ENCODE measurements around the gene UGT1A7.

The UGT1A7 gene

DNA sequence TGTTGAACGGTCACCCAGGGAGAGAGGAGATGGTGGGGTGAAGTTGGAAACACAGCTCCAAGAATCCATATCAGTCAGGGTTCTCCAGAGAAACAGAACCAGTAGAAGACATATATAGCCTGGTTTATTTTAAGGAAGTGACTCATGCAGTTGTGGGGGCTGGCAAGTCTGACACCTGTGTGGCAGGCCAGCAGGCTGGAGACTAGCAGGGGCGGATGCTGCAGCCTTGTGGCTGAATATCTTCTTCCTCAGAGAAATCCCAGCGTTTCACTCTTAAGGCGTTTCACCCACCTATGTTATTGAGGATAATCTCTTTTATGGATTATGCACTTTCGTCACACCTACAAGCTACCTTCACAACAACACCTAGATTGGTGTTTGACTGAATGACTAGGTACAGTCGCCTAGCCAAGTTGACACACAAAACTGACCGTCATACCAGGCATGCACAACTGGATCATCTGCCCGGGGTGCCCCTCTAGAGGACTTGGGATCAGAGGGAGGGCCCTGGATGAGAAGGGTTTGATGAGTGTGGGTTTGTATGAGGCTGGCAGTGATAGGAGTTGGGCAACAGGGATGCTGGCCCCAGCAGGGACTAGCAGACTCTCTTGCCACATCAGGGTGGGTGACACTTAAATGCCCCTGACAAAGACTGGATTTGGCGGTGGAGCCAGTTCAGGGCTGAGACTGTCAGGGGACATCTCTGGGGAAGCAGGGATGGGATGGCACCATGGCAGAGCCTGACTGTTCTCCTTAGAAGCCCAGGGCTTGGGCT is 119.8 kb downstream of the UGT1A7 start:
- DNase-seq: peak; percentile 44

DNA sequence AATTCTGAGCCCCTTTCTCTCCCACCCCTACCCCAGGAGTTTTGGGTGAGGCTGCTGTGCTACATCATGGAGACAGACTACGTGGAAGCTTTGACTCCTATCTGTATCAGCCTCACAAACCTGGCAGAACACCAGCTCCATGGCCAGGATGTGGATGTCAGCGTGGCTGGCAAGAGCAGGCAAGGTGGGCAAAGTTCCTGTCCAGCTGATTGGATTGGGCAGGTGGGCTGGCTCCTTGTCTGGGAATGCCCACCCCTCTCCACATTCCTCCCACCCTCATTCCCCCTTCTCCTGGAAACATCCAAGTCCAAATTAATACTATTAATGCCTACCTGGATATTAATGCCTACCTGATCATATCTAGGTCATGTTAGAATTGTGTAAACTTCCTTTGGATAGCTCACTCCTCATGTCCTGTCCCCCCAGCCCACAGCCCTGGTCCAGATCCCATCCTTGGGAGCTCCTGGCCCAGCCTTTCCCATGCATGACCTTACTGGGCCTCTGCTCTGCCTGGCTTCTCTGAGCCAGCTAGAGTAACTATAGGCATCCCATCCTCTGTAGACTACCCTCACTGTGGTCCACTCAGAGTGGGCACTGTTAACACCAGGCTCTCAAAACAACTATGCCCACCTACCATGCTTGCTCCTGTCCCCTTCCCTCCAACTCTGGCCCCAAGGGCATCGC is 120.6 kb downstream of the UGT1A7 start:
- DNase-seq: peak; percentile 38

DNA sequence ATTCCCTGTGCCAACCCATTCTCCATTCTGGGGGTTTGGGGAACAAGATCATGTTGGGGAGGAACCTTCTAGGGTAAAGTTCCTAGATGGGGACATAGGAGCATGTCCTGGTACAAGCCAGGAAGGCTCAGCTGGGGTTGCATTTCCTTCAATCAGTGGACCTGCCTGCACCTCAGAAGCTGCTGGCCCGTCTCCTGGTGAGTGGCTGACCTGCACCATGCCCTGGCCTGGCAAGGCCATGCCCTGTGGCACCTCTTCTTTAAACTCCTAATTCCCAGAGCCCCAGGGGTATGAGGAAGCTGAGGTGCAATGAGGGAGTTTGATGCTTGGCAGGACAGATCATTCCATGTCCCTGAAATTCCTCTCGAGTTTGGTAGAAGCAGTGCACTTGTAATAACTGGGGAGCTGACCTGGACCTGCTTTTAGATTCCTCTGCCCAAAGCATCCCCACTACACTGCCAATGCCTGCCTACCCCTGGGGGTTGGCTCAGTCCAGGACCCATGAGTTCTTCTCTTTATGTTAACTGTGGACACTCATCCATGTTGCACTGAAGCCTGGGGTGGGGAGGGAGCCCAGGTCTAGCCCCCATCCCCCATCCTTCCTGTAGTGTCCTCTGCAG is 121.7 kb downstream of the UGT1A7 start:
- DNase-seq: no peak

DNA sequence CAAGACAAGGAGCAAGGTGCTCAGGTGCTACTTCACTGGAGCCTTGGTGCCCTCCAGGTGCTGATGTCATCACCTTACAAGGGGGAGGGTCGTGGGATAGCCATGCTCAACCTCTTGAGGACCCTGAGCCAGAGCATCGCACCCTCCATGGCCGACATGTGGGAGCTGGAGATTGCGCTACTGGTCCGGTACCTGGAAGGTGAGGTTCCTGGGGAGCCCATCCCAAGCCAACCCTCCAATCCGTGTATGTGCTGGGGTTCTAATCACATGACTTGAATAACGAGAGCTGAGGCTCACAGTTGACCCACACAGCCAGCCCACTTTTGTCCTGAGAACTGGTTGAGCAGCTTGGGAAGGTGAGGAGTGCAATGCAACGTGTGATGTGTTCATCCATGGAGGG is 122.3 kb downstream of the UGT1A7 start:
- DNase-seq: no peak

DNA sequence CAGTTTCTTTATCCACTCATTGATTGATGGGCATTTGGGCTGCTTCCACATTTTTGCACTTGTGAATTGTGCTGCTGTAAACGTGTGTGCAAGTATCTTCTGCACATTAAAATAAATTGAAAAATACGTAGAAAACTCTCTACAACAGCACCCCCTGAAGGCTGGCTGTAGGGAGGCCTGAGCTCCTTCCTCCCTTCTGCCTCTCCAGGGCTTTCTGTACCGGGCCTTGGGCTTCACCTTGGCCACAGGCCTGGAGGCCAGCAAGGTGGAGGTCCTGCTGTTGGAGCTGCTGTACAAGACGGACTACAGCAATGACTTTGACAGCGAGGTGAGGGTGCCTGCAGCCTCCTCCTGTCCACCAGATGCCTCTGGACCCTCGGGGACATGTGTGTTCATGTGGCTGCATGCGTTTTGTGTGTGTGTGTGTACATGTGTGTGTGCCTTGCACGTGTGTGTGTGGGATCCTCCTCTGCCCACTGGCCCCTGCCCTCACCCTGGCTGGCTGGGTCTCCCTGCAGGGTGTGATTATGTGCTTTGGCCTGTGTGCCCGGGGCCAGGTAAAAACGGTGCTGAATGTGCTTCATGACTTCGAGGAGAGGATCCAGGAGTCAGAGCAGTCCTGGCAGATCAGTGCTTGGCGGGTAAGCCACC is 125.6 kb downstream of the UGT1A7 start:
- peak; percentile 47 for DNase-seq

DNA sequence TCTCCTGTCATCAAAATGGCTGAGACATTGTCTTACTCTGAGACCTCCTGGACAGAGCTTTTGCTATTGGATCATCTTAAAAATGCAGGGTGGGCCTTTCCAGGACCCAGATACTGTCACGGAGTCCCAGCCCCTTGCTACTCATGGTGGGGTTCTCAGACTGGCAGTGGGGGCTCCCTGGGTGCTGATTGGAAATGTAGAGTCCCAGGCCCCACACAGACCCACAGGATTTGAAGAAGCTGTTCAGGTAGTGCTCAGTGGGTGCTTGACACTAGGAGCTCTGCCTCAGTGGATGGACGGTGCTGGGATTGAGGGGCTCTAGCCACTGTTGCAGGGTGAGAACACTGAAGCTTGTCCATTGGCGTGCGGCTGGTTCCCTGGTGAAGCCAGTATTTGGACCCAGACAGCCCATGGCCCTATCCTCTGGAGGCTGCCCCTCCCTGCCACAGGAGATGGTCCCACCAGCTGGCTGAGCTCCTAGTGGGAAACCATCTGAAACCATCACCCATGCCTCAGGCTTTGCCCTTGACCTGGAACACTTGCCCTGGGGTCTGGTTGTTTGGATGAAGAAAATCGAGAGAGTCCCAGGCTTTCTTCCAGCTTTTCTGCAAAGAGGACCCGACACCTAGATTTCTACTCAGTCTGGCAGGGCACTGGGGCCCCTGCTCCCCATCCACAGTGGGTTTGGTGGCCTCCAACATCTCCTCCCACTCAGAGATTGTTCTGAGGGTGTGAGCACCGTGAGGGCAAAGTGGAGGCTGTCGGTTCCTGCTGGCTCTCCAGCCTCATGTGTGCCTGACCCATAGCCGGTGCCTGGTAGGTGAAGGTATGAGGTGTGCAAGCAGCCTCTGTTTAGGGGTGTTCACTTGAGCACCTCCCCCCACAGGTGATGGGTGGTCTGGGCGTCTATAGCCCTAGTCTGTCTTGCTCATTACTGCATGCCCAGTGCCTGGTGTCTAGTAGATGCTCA is 126.5 kb downstream of the UGT1A7 start:
- peak; percentile 26 for DNase-seq

DNA sequence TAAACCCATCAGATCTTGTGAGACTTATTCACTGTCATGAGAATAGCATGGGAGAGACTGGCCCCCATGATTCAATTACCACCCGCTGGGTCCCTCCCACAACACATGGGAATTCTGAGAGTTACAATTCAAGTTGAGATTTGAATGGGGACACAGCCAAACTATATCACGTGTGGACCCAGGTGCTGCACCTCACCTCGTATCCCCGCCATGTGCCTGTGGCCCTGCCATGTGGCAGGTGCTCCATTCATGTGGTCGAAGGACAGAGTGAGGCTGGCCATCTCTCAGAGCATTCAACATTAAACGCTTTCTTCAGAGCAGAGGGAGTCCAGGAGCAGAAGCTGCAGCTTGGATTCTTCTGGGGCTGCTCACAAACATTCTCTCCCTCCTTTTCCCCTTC is 128.7 kb downstream of the UGT1A7 start:
- DNase-seq: peak; percentile 12

DNA sequence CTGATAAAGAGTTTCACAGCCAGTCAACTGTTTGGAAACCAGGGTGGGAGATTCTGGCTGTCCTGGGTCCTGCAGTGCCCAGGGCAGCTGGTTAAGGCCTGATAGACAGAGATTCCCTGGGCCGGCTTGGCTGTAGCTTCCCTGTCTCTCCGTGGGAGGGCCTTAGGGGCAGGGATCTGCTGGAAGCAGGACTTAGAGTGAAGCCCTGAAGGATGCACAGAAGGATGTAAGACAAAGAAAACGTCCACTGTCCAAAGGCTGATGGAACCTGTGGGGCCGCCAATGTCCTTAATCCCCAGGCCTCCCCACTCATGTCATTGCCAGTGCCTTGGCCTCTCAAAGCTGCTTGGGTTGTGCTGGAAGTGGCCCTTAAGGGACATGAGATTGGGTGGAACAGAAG is 129.4 kb downstream of the UGT1A7 start:
- DNase-seq: peak; percentile 39

DNA sequence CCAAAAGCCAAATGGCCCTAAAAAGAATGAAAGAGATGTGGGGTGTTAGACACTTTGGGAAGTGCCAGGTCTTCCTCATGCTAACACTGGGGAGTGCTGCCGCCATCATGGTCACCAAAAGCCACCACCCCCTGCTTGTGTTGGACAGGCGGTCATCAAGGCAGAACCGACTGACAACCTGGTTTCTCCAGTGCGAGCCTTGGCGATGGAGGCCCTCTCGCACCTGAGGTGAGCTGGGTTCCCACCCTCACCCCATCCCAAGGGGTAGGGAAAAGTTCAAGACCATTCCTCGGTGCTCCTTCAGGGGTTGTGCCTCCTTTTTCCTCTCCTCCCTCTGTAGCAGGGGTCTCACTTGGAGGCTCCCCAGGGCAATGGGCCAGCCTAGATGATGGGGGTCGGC is 130.0 kb downstream of the UGT1A7 start:
- DNase-seq: peak; percentile 15

DNA sequence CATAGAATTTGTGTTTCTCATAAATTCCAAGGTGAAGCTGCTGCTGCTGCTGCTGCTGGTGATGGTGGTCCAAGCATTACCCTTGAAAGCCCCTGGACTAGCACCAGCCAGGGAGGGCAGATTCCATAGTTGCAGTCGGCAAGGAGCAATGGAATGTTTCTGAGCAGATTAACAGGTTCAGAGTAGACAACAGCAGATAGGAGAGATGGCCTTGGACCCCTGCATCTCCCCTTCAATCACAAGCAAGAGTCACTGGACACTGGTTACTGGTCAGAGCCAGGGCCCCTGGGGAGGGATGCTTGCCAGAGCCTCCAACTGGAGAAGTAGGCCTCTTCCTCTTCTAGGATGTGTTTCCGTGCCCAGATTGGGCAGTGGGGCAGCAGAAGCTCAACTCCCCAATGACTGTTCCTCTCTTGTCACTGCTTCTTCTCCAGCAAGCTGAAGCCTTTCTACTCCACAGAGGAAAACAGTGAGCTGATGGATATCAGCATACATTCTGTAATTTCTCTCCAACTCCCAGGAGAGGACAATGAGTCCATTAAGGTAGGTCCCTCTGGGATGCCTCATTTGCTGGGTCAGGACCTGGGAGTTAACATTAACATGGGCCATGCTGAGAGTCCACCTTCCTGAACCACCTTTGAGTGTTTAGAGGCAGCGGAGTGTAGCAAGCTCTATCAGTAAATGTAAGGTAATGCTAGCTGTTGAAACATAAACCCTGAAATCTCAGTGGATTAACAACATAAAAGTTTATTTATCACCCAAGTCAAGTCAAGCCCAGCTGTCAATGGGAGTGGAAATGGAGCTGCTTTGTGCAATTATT is 131.7 kb downstream of the UGT1A7 start:
- peak; percentile 30 for DNase-seq

DNA sequence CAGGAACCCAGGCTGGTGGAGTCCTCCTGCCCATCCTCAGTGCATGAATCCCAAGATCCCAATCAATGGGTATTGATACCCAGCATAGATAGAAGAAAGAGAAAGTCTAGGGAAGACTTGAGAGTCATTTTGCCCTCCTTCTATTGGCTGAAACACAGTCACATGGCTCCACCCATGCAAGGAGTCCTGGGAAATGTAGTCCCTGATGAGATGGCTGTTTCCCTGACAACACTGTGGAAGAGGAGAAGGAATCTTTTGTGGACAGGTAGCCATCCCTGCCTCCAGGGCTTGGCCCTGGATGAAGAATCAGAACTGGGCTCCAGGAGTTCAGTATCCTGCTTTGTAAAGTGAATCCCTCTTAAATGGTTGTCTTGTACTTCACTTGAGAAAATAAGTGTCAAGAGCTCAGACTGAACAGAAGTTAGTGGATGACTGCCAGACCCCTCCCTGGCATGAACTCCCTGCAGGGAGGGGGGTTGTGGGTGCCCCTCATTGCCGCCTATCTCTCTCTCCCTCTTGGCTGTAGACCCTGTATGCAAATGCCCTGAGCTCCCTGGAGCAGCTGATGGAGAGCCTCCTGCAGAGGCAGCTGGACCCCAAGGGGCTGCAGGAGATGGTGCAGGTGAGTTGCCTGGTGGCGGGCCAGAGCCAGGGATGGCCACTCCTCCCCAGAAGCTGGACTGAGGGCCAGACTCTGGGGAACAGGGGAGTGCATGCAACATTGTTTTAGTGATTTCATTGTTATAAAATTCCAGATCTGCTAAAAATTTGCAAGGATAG is 132.5 kb downstream of the UGT1A7 start:
- DNase-seq: peak; percentile 37

DNA sequence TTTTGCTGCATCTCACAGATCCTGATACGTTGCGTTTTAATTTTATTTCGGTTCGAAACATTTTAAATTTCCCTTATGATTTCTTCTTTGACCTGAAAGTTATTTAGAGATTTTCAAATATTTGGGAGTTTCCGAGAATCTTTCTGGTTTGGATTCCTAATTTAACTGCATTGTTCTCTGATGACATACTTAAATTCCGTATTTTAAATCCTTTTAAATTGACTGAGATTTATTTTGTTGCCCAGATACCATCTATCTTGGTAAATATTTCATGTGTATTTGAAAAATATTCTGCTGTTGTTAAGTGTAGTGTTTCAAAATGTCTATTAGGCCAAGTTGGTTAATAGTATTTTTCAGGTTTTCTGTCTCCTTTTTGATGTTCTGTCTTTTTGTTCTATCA is 134.2 kb downstream of the UGT1A7 start:
- DNase-seq: no peak

DNA sequence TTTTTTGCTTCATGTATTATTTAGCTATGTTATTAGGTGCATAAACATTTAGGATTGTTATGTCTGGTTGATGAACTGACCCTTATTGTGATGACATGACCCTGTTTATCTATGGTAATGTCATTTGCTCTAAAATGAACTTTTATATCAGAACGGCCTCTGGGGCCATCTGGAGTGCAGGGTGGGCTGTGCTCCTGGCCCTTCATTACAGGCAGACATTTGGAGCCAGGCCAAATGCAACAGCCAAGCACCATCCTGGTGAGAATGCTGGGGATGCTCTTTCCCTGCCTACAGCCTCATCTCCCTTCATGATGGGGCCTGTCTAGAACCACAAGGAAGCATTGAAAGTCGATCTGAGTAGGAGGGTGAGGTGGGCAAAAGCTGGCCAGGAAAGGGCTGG is 134.6 kb downstream of the UGT1A7 start:
- DNase-seq: no peak

DNA sequence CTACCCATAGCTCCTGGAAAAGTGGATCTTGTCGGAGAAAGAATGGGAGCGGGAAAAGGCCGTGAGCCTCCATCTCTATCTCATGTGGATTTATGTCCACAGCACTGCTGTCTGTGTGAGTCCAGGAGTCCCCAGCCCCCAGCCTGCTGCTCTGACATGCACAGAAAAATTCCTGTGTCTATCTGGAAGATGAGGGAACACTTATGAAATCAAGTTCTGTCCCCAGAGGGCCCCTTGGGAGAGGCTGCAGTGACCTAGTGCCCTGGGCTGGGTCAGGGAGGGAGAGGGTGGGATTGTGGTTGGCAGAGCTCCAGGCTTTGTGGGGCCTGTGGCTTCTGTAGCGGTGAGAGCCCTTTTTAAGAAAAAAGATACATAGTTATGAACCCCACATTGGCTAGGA is 135.1 kb downstream of the UGT1A7 start:
- peak; percentile 22 for DNase-seq

DNA sequence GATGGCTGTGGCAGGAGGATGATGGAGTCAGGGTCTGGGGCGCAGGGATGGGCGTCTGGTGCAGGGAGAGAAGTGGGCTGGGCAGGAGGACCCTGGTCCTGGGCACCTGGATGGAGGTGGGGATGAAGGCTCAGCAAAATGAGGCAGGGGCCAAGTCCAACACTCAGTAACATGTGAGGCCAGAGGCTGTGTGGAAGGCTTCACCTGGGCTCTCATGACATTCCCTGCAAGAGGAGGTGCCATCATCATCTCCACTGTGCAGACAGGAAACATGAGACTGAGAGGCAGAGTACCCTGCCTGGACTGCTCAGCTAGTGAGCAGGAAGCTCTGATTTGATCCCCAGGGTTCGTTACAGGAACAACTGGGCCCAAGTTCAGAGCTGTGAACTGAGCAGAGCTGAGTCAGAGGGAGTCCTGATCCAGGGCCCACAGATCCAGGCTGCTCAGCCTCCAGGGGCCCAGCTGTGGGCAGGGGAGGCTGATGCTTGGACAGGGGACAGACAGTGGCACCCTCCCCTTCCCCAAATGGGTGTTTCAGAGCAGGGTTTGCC is 135.7 kb downstream of the UGT1A7 start:
- peak; percentile 42 for DNase-seq

DNA sequence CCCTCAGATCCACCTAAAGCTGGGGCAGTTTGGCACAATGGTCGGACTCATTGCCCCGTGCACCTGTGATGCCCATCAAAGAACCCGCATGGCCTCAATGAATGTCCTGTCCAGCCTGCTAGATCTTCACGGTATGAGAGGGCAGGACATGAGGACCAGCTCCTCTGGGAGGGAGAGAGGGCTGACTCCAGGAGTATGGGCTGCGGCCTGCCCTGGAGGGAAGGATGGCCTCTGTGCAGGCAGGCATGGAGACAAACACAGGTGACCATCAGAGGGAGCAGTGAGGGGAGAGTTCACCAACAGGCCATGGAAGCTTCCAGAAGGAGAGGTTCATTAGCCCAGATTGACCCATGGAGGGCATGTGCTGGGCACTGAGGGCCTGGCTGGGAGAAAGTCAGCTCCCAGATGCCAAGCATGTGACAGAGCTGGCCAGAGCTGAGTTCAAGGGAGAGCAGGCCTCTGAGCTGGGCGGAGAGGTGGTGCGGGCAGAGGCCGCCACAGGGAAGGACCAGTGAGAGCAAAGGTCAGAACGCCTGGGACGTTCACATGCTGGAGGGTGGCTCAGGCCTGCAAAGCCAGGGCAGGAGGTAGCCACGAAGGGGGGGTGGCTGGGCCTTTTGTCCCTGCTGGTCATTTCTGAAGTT is 136.4 kb downstream of the UGT1A7 start:
- peak; percentile 42 for DNase-seq

DNA sequence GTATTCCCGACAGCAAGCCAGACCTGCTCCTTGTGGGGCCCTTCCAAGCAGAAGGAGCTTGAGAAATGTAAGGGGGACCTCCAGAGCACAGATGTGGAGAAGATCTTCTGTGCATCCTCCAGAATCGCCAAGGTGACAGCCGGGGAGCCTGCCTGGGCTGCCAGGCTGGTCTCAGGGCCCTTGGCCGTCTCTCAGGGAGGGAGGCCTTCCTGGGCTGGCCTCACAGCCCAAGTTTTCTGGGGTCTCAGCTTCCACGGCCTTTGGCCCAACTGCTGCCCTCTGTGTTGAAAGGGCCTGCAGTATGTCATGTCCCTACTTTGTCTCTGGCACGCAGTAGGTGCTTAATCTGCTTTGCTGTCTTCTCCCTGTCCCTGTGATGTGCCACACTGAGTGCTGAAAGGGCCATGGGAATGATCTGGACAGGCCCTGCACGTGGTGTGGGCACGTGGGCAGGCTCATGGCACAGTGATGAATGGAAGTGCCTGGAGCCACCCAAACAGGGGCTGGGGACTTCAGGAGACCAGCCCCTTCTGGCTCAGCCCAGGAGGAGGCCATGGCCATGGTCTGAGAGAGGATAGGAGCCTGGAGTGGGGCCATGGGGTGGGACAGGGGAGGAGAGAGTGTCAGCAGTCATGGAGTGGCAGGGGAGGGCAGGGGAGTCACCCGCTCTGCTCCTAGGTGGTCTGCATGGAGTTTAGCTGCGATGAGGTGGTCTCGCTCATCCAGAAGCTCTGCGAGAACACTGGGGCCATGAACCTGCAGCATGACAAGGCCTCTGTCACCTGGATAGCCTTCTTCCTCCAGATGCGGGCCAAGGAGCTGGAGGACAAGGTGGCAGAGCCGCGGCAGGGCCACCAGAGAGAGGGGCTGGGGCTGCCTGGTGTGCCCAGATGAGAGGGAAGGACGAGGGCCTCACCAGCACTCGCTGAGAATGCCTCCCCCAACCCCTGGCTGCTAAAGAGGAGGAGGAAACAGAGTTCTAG is 137.2 kb downstream of the UGT1A7 start:
- peak; percentile 49 for DNase-seq

Data from islet precursor cell (in vitro differentiated cells).